SK-N-MC (cell line): Measurements from ENCODE around the gene DEK.

Source experiments
- EZH2 ChIP-seq: fragments of 200-600 bp; sonication (generic); IDR thresholded peaks from one replicate; pipeline ENCODE4 v1.6.1; 2017; ENCODE audit warnings: antibody characterized with exemption
- POLR2AphosphoS5 ChIP-seq: IDR thresholded peaks from 2 replicates; pipeline ENCODE4 v1.6.1; 2012; ENCODE audit warnings: mild to moderate bottlenecking, low read depth, low read length, borderline replicate concordance

DNA sequence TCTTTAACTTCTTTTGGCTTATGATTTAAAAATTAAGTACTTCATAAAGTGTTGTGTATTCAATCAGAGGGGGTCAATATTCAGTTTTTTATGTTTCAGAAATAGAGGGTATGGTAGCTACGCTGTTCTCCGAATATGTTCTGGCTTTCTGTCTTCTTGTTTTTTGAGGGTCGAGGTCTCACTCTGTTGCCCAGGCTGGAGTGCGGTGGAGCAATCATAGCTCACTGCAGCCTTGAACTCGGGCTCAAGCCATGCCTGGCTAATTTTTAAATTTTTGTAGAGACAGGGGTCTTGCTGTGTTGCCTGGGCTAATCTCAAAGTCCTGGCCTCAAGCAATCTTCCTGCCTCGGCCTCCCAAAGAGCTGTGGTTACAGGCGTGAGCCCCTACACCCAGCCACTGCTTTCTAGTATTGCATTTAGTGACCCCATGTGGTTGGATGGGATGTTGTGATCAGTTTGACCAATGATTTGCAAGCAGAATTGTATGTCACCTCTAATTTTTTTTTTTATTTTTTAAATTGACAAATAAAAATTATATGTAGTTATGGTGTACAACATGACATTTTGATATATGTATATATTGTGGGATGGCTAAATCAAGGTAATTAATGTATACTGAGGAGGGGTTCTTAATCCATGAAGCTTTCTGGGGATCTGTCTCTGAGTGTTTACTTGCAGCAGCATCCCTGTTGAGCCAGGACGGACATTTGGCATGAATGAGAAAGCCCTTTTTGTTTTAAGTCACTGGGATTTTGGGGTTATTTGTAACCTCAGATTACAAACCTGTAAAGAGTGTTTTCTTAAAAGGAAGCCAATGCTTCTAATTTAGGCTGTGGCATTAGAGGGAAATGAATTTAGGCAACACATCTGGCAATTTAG lies 38.5 kb upstream of the DEK start:
- TF ChIP-seq POLR2AphosphoS5 (no peak), EZH2 (no peak)
